K562 (cell line): ENCODE data around the gene IL17REL. TPM values are rescaled to one million over a fixed set of nuclear protein-coding genes. Genes with fewer than 3 reads are reported as not detected.

Source experiments
- CAMTA2 ChIP-seq: fragments of 250-450 bp; sonication (Bioruptor Pico); conservative IDR thresholded peaks from 2 replicates; pipeline ENCODE4 v1.5.1; 2022
- CBFA2T2 ChIP-seq: fragments of 450-650 bp; conservative IDR thresholded peaks from 2 replicates; pipeline ENCODE4 v1.6.1; 2017; ENCODE audit warnings: mild to moderate bottlenecking
- GATAD2A ChIP-seq: fragments of 450-650 bp; IDR thresholded peaks from 2 replicates; pipeline ENCODE4 v1.6.1; 2017
- HEY1 ChIP-seq: fragments of 250-450 bp; sonication (Bioruptor Pico); IDR thresholded peaks from 2 replicates; pipeline ENCODE4 v1.5.0; 2020; ENCODE audit warnings: mild to moderate bottlenecking, moderate library complexity, borderline replicate concordance
- HOMEZ ChIP-seq: fragments of 250-450 bp; sonication (Bioruptor Pico); IDR thresholded peaks from 2 replicates; pipeline ENCODE4 v1.4.0; 2020; ENCODE audit warnings: mild to moderate bottlenecking, moderate library complexity
- LEF1 ChIP-seq: fragments of 450-650 bp; IDR thresholded peaks from 2 replicates; pipeline ENCODE4 v1.6.1; 2016; ENCODE audit warnings: mild to moderate bottlenecking
- MAFF ChIP-seq: IDR thresholded peaks from 2 replicates; pipeline ENCODE4 v1.6.1; 2012; ENCODE audit warnings: low read length, improper control_type of control experiment
- MNT ChIP-seq, 2 experiments: fragments of 450-650 bp; conservative IDR thresholded peaks; 2 replicates each; pipeline ENCODE4 v1.6.1; 2017; ENCODE audit warnings: mild to moderate bottlenecking in 2 of 2, moderate library complexity in 2 of 2
- NR2C1 ChIP-seq, 2 experiments: fragments of 450-650 bp; IDR thresholded peaks; 2 replicates each; pipeline ENCODE4 v1.6.1; 2017; ENCODE audit warnings: mild to moderate bottlenecking in 2 of 2, antibody characterized with exemption in 1 of 2, inconsistent platforms in 1 of 2, missing compliant biosample characterization in 1 of 2, missing genetic modification characterization in 1 of 2
- NRF1 ChIP-seq, 2 experiments: fragments of 450-650 bp; IDR thresholded peaks in 1 of 2; conservative IDR thresholded peaks in 1 of 2; 2 replicates each; pipeline ENCODE4 v1.6.1; 2014; ENCODE audit warnings: mild to moderate bottlenecking in 2 of 2
- RBM25 ChIP-seq: fragments of 200-400 bp; formaldehyde crosslinking; IDR thresholded peaks from 2 replicates; pipeline ENCODE4 v1.6.1; 2018; ENCODE audit warnings: low read length, low read depth, moderate library complexity; ENCODE audit not compliant: severe bottlenecking
- SMARCA4 ChIP-seq: fragments of 450-650 bp; IDR thresholded peaks from 2 replicates; pipeline ENCODE4 v1.6.1; 2016
- SOX6 ChIP-seq: fragments of 450-650 bp; IDR thresholded peaks from 2 replicates; pipeline ENCODE4 v1.6.1; 2014; ENCODE audit warnings: mild to moderate bottlenecking
- TRIM28 ChIP-seq: fragments of 450-650 bp; IDR thresholded peaks from 2 replicates; pipeline ENCODE4 v1.6.1; 2017
- XRCC3 ChIP-seq: fragments of 450-650 bp; IDR thresholded peaks from 2 replicates; pipeline ENCODE4 v1.6.1; 2017; ENCODE audit warnings: mild to moderate bottlenecking, moderate library complexity
- YY1 ChIP-seq, 3 experiments: IDR thresholded peaks; 2 replicates each; pipeline ENCODE4 v1.6.1; 2011; ENCODE audit warnings: low read length in 2 of 3, mild to moderate bottlenecking in 2 of 3, moderate library complexity in 2 of 3, borderline replicate concordance in 1 of 3, control low read depth in 1 of 3, low read depth in 1 of 3; ENCODE audit not compliant: insufficient read depth in 3 of 3, insufficient replicate concordance in 2 of 3, control insufficient read depth in 1 of 3, insufficient read length in 1 of 3; ENCODE audit errors: extremely low read depth in 1 of 3
- ZBTB1 ChIP-seq: sonication (generic); formaldehyde crosslinking; IDR thresholded peaks from 2 replicates; pipeline ENCODE4 v1.8.1; 2023; ENCODE audit warnings: missing genetic modification reagents, low read depth, mild to moderate bottlenecking, borderline replicate concordance
- ZKSCAN8 ChIP-seq: fragments of 200-800 bp; sonication (Bioruptor generic); IDR thresholded peaks from 2 replicates; pipeline ENCODE4 v1.6.1; 2016; ENCODE audit warnings: missing genetic modification characterization, missing compliant biosample characterization
- ZNF174 ChIP-seq: fragments of 250-450 bp; sonication (Bioruptor Pico); IDR thresholded peaks from 2 replicates; pipeline ENCODE4 v1.4.0; 2020; ENCODE audit warnings: mild to moderate bottlenecking
- ZNF3 ChIP-seq: fragments of 250-450 bp; sonication (Bioruptor Pico); IDR thresholded peaks from 2 replicates; pipeline ENCODE4 v1.5.0; 2021; ENCODE audit warnings: mild to moderate bottlenecking, moderate library complexity
- ZNF354B ChIP-seq: fragments of 250-450 bp; sonication (Bioruptor Pico); IDR thresholded peaks from 2 replicates; pipeline ENCODE4 v1.4.0; 2020
- ZNF512 ChIP-seq: IDR thresholded peaks from 2 replicates; pipeline ENCODE4 v1.6.1; 2016; ENCODE audit warnings: missing genetic modification characterization, missing compliant biosample characterization
- polyA plus RNA-seq, 8 experiments: library from polyadenylated mRNA; depleted of rRNA in 4 of 8; stranded (reverse) in 5 of 8; unstranded in 3 of 8; fragments of >200 nt; fragmentation: Nextera tagmentation in 2 of 8; fragmentation: Illumina TruSeq in 1 of 8; extraction: Ambion mirVana in 2 of 8; extraction: Trizol in 1 of 8; gene quantifications; 2 replicates each; pipeline versions ENCODE4 v1.2.1 to v1.2.3, GENCODE V29; 2011 to 2014; ENCODE audit warnings: inconsistent platforms in 1 of 8, missing spikeins in 1 of 8
- total RNA-seq, 7 experiments: library from RNA; depleted of rRNA in 6 of 7; stranded (reverse); fragments of >200 nt in 6 of 7; fragmentation: Illumina TruSeq in 2 of 7; extraction: Trizol in 2 of 7; gene quantifications; 2 replicates each; pipeline versions ENCODE4 v1.2.1 to v1.2.3, GENCODE V29; 2011 to 2021; ENCODE audit warnings: low replicate concordance in 1 of 7
- TF ChIP-seq, protein P1 (sequence below): conservative IDR thresholded peaks from 2 replicates; pipeline ENCODE4 v1.6.1; 2011; ENCODE audit warnings: low read depth, mild to moderate bottlenecking, low read length; ENCODE audit not compliant: control insufficient read depth

IL17REL gene
- total and polyA plus RNA-seq, 9 of the 15 experiments (the other 6 are each of a cell fraction or from before 2014, with no cell fraction given), result 0.05 to 0.42 (median 0.11) TPM; not detected in 4

DNA sequence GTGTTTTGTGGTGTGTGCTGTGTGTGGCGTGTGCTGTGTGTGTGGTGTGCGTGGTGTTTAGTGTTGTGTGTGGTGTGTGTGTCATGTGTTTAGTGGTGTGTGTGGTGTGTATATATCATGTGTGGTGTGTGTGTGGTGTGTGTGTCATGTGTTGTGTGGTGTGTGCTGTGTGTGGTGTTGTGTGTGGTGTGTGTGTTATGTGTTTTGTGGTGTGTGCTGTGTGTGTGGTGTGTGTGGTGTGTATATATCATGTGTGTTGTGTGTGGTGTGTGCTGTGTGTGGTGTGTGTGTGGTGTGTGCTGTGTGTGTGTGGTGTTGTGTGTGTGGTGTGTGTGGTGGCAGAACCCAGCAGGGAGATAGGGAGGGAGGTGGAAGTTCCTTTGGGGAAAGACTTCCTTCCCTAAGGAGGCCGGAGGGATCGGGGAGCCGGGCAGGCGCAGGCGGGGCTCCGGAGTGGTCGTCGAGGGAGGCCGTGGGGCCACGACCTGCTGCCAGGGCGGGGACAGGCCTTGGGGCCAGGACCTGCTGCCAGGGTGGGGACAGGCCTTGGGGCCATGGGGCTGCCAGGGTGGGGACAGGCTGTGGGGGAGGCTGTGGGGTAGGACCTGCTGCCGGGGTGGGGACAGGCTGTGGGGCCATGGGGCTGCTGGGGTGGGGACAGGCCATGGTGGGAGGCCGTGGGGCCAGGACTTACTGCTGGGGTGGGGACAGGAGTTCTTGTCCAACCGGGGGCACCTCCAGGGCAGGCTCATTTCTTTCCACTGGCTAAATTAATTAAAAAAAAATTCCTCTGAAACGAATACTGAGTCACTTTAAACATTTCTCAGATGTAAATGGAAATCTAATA lies 36.8 kb downstream of the IL17REL start (continued):
- TF ChIP-seq ZKSCAN8 (CRISPR knock-in tag), result no peak
- no peak for TF ChIP-seq ZBTB1 (CRISPR knock-in tag)
- no peak for TF ChIP-seq CBFA2T2
- TF ChIP-seq ZNF354B (CRISPR knock-in tag), result no peak
- TF ChIP-seq HEY1, result no peak
- TF ChIP-seq YY1 (IDR thresholded peaks at IDR 0.05; ENCODE audit: borderline replicate concordance in 1 of 3, control insufficient read depth in 1 of 3, extremely low read depth in 1 of 3, insufficient read depth in 3 of 3, insufficient read length in 1 of 3, insufficient replicate concordance in 2 of 3, low read depth in 1 of 3, low read length in 2 of 3), result no peak
- no peak for TF ChIP-seq ZNF512 (tag)
- peak; percentile 76; the same call in 1 of the 2 replicates for TF ChIP-seq GATAD2A
- no peak for TF ChIP-seq MNT (conservative IDR thresholded peaks at IDR 0.05)
- TF ChIP-seq, protein P1, sequence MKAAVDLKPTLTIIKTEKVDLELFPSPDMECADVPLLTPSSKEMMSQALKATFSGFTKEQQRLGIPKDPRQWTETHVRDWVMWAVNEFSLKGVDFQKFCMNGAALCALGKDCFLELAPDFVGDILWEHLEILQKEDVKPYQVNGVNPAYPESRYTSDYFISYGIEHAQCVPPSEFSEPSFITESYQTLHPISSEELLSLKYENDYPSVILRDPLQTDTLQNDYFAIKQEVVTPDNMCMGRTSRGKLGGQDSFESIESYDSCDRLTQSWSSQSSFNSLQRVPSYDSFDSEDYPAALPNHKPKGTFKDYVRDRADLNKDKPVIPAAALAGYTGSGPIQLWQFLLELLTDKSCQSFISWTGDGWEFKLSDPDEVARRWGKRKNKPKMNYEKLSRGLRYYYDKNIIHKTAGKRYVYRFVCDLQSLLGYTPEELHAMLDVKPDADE, result no peak
- TF ChIP-seq NRF1 (conservative IDR thresholded peaks at IDR 0.05 in 1 of 2, IDR thresholded peaks at IDR 0.05 in 1 of 2), result peak; percentile 49 to 58
- TF ChIP-seq ZNF174 (CRISPR knock-in tag), result no peak
- peak; percentile 51; the same call in 1 of the 2 replicates for TF ChIP-seq LEF1
- no peak for TF ChIP-seq MAFF
- no peak for TF ChIP-seq ZNF3 (CRISPR knock-in tag)
- no peak for TF ChIP-seq RBM25
- TF ChIP-seq XRCC3, result no peak
- TF ChIP-seq SMARCA4, result peak; percentile 54; the same call in 1 of the 2 replicates
- TF ChIP-seq NR2C1 (IDR thresholded peaks at IDR 0.05), result no peak
- no peak for TF ChIP-seq NR2C1 (tag; IDR thresholded peaks at IDR 0.05)
- no peak for TF ChIP-seq CAMTA2 (CRISPR knock-in tag)
- TF ChIP-seq HOMEZ (CRISPR knock-in tag), result no peak
- TF ChIP-seq SOX6, result no peak
- TF ChIP-seq TRIM28, result no peak
